K562 (cell line): ENCODE results near the gene UBE3D. TPM values are rescaled to one million over a fixed set of nuclear protein-coding genes. Genes with fewer than 3 reads are reported as not detected.

Experiments used
- CCNT2 ChIP-seq: IDR thresholded peaks from 2 replicates; pipeline ENCODE4 v1.6.1; 2011; ENCODE audit warnings: borderline replicate concordance, low read depth, mild to moderate bottlenecking, moderate library complexity, mixed read lengths, low read length; ENCODE audit not compliant: insufficient read length; ENCODE audit errors: extremely low read depth
- CHAMP1 ChIP-seq: fragments of 450-650 bp; IDR thresholded peaks from 2 replicates; pipeline ENCODE4 v1.6.1; 2016; ENCODE audit warnings: mild to moderate bottlenecking
- CHD4 ChIP-seq: fragments of 200-600 bp; sonication (generic); IDR thresholded peaks from 3 replicates; pipeline ENCODE4 v1.6.1; 2012; ENCODE audit warnings: low read depth, mild to moderate bottlenecking, mixed read lengths, low read length, inconsistent platforms; ENCODE audit not compliant: insufficient read depth, insufficient replicate concordance, poor library complexity, severe bottlenecking
- HNRNPK ChIP-seq: fragments of 200-400 bp; formaldehyde crosslinking; IDR thresholded peaks from one replicate; pipeline ENCODE4 v1.6.1; 2018; ENCODE audit warnings: mild to moderate bottlenecking, low read depth, low read length; ENCODE audit not compliant: poor library complexity, severe bottlenecking
- PHF21A ChIP-seq: fragments of 450-650 bp; IDR thresholded peaks from 2 replicates; pipeline ENCODE4 v1.6.1; 2017; ENCODE audit warnings: low read depth, borderline replicate concordance
- RAD21 ChIP-seq, 2 experiments: fragments of 250-450 bp in 1 of 2; fragments of 450-650 bp in 1 of 2; sonication (Bioruptor Pico) in 1 of 2; formaldehyde crosslinking in 1 of 2; IDR thresholded peaks in 1 of 2; conservative IDR thresholded peaks in 1 of 2; 2 replicates each; pipeline versions ENCODE4 v1.4.0 to v1.8.0; 2020 to 2022; ENCODE audit warnings: mild to moderate bottlenecking in 2 of 2, moderate library complexity in 1 of 2
- XRCC3 ChIP-seq: fragments of 450-650 bp; IDR thresholded peaks from 2 replicates; pipeline ENCODE4 v1.6.1; 2017; ENCODE audit warnings: mild to moderate bottlenecking, moderate library complexity
- ZNF12 ChIP-seq: sonication (generic); formaldehyde crosslinking; IDR thresholded peaks from 2 replicates; pipeline ENCODE4 v1.4.0; 2020; ENCODE audit warnings: mild to moderate bottlenecking, missing genetic modification reagents
- ZNF280A ChIP-seq: fragments of 450-650 bp; IDR thresholded peaks from 2 replicates; pipeline ENCODE4 v1.6.1; 2018; ENCODE audit warnings: mild to moderate bottlenecking, low read depth; ENCODE audit not compliant: partially characterized antibody
- polyA plus RNA-seq, 8 experiments: library from polyadenylated mRNA; depleted of rRNA in 4 of 8; stranded (reverse) in 5 of 8; unstranded in 3 of 8; fragments of >200 nt; fragmentation: Nextera tagmentation in 2 of 8; fragmentation: Illumina TruSeq in 1 of 8; extraction: Ambion mirVana in 2 of 8; extraction: Trizol in 1 of 8; gene quantifications; 2 replicates each; pipeline versions ENCODE4 v1.2.1 to v1.2.3, GENCODE V29; 2011 to 2014; ENCODE audit warnings: inconsistent platforms in 1 of 8, missing spikeins in 1 of 8
- total RNA-seq, 7 experiments: library from RNA; depleted of rRNA in 6 of 7; stranded (reverse); fragments of >200 nt in 6 of 7; fragmentation: Illumina TruSeq in 2 of 7; extraction: Trizol in 2 of 7; gene quantifications; 2 replicates each; pipeline versions ENCODE4 v1.2.1 to v1.2.3, GENCODE V29; 2011 to 2021; ENCODE audit warnings: low replicate concordance in 1 of 7
- TF ChIP-seq, protein P1 (sequence below): fragments of 250-450 bp; sonication (Bioruptor Pico); IDR thresholded peaks from 2 replicates; pipeline ENCODE4 v1.8.0; 2022; ENCODE audit warnings: inconsistent platforms
- TF ChIP-seq, protein P2 (sequence below), 2 experiments: fragments of 450-650 bp; IDR thresholded peaks; 2 replicates each; pipeline ENCODE4 v1.6.1; 2016; ENCODE audit warnings: mild to moderate bottlenecking in 2 of 2, borderline replicate concordance in 1 of 2, low read depth in 1 of 2, moderate library complexity in 1 of 2

Gene UBE3D
- total and polyA plus RNA-seq, 9 of the 15 experiments (the other 6 are each of a cell fraction or from before 2014, with no cell fraction given) = 9.4 to 17.6 (median 11.9) TPM

GRCh38 chr6:83057705-83058321, 7.8 kb downstream of the UBE3D start (continued):
- TF ChIP-seq CHAMP1 (no peak), ZNF280A (no peak), PHF21A (no peak), HNRNPK (no peak), CHD4 (no peak), ZNF12 (CRISPR knock-in tag) (no peak), XRCC3 (no peak), CCNT2 (no peak), RAD21 (CRISPR knock-in tag; conservative IDR thresholded peaks at IDR 0.05 in 1 of 2, IDR thresholded peaks at IDR 0.05 in 1 of 2) (peak; percentile 78 to 81)
- TF ChIP-seq, protein P1, sequence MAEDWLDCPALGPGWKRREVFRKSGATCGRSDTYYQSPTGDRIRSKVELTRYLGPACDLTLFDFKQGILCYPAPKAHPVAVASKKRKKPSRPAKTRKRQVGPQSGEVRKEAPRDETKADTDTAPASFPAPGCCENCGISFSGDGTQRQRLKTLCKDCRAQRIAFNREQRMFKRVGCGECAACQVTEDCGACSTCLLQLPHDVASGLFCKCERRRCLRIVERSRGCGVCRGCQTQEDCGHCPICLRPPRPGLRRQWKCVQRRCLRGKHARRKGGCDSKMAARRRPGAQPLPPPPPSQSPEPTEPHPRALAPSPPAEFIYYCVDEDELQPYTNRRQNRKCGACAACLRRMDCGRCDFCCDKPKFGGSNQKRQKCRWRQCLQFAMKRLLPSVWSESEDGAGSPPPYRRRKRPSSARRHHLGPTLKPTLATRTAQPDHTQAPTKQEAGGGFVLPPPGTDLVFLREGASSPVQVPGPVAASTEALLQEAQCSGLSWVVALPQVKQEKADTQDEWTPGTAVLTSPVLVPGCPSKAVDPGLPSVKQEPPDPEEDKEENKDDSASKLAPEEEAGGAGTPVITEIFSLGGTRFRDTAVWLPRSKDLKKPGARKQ (CRISPR knock-in tag) = no peak
- TF ChIP-seq, protein P2, sequence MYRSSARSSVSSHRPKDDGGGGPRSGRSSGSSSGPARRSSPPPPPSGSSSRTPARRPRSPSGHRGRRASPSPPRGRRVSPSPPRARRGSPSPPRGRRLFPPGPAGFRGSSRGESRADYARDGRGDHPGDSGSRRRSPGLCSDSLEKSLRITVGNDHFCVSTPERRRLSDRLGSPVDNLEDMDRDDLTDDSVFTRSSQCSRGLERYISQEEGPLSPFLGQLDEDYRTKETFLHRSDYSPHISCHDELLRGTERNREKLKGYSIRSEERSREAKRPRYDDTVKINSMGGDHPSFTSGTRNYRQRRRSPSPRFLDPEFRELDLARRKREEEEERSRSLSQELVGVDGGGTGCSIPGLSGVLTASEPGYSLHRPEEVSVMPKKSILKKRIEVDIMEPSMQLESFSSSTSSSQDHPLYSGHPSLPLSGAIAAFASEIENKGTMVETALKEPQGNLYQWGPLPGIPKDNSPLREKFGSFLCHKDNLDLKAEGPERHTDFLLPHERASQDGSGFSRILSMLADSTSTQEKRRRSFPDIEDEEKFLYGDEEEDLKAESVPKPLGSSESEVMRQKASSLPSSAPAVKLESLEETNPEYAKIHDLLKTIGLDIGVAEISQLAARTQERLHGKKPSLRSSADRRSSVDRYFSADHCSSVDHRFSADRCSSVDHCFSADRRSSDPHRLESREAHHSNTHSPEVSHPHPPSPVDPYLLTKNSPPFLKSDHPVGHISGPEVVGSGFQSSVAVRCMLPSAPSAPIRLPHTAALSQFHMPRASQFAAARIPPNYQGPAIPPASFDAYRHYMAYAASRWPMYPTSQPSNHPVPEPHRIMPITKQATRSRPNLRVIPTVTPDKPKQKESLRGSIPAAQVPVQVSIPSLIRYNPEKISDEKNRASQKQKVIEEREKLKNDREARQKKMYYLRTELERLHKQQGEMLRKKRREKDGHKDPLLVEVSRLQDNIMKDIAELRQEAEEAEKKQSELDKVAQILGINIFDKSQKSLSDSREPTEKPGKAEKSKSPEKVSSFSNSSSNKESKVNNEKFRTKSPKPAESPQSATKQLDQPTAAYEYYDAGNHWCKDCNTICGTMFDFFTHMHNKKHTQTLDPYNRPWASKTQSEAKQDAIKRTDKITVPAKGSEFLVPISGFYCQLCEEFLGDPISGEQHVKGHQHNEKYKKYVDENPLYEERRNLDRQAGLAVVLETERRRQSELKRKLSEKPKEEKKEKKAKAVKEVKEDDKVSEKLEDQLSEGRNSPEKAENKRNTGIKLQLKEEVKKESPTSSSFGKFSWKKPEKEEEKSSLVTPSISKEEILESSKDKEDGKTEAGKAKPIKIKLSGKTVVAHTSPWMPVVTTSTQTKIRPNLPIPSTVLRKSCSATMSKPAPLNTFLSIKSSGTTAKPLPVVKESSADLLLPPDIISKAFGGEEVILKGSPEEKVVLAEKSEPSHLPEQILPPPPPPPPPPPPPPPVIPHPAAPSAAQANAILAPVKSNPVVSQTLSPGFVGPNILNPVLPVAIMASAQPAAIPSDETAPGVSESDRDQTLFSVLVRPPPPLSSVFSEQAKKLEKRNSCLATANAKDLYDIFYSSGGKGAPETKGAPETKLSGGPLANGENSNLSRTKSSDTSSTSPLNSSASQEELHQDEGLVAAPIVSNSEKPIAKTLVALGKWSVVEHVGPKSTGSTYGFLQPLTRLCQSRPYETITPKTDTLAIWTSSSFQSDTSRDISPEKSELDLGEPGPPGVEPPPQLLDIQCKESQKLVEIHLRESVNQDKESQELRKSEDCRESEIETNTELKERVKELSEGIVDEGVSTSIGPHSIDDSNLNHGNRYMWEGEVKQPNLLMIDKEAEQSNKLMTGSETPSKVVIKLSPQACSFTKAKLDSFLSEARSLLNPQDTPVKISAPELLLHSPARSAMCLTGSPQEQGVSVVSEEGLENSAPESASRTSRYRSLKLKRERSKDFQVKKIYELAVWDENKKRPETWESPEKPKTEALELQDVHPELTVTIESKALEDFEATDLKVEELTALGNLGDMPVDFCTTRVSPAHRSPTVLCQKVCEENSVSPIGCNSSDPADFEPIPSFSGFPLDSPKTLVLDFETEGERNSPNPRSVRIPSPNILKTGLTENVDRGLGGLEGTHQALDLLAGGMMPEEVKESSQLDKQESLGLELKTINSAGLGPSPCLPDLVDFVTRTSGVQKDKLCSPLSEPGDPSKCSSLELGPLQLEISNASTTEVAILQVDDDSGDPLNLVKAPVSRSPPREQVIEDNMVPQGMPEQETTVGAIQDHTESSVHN (IDR thresholded peaks at IDR 0.05; ENCODE audit: borderline replicate concordance in 1 of 2, low read depth in 1 of 2) = no peak
